Suprapubic skin (tissue), 4 donors: ENCODE data around the gene SFMBT1. TPM values are rescaled to one million over a fixed set of nuclear protein-coding genes. Genes with fewer than 3 reads are reported as not detected.

Experiments
- DNase-seq, 2 donors: peaks; one replicate each; pipeline ENCODE4 v3.0.0-alpha.2; 2019; ENCODE audit warnings: low spot score in 2 of 2
- H3K27ac ChIP-seq: fragments of 200-600 bp; sonication (generic); one replicate; pipeline ENCODE4 v1.5.1; 2019
- H3K27me3 ChIP-seq: fragments of 200-600 bp; sonication (generic); one replicate; pipeline ENCODE4 v1.5.1; 2019
- H3K36me3 ChIP-seq: fragments of 200-600 bp; sonication (generic); one replicate; pipeline ENCODE4 v1.5.1; 2019
- H3K4me1 ChIP-seq: fragments of 200-600 bp; sonication (generic); one replicate; pipeline ENCODE4 v1.5.1; 2019
- H3K4me3 ChIP-seq: fragments of 200-600 bp; sonication (generic); one replicate; pipeline ENCODE4 v1.5.1; 2019; ENCODE audit warnings: mild to moderate bottlenecking
- H3K9me3 ChIP-seq: fragments of 200-600 bp; sonication (generic); one replicate; pipeline ENCODE4 v1.5.1; 2019
- CTCF ChIP-seq, 2 donors: fragments of 200-600 bp in 1 of 2; fragments of 450-650 bp in 1 of 2; sonication (generic) in 1 of 2; IDR thresholded peaks; one replicate each; pipeline ENCODE4 v1.5.1; 2016 to 2019; ENCODE audit warnings: antibody characterized with exemption in 2 of 2, mild to moderate bottlenecking in 1 of 2, moderate library complexity in 1 of 2
- EP300 ChIP-seq: sonication (generic); formaldehyde crosslinking; IDR thresholded peaks from one replicate; pipeline ENCODE4 v1.6.1; 2017; ENCODE audit warnings: antibody characterized with exemption
- POLR2A ChIP-seq, 2 donors: fragments of 450-650 bp; IDR thresholded peaks; one replicate each; pipeline ENCODE4 v1.6.1; 2017; ENCODE audit warnings: antibody characterized with exemption in 2 of 2, mild to moderate bottlenecking in 2 of 2, moderate library complexity in 2 of 2
- POLR2AphosphoS5 ChIP-seq, 3 donors: sonication (generic); formaldehyde crosslinking; IDR thresholded peaks; one replicate each; pipeline ENCODE4 v1.6.1; 2017; ENCODE audit warnings: antibody characterized with exemption in 3 of 3
- WGBS: methylation state at CpG from one replicate; pipeline ENCODE4 v1.1.5; 2018; 5-methylcytosine and 5-hydroxymethylcytosine counted together
- total RNA-seq, 4 donors: library from RNA; depleted of rRNA; stranded (reverse); fragments of >200 nt; gene quantifications; one replicate each; pipeline ENCODE4 v1.1.0, GENCODE V29; 2016

SFMBT1 gene
- total RNA-seq, 4 donors from 2014 or later: 9.7 to 25.5 (median 13.1) TPM

- Histone ChIP-seq H3K9me3 (no peaks in the 10 kb centered on the region), H3K4me3 (no peak overlapping the region), H3K27me3 (no peaks in the 10 kb centered on the region), H3K4me1 (peaks cover 14% of the 10 kb centered on the region), H3K36me3 (no peaks in the 10 kb centered on the region), H3K27ac (no peak overlapping the region)
- no peak for DNase-seq
- TF ChIP-seq POLR2A (IDR thresholded peaks at IDR 0.05): no peak
- TF ChIP-seq CTCF (IDR thresholded peaks at IDR 0.05): no peak
- TF ChIP-seq POLR2AphosphoS5 (IDR thresholded peaks at IDR 0.05): no peak
- no peak for TF ChIP-seq EP300
These were observed 13.3 kb downstream of the SFMBT1 start for GRCh38 chr3:53032609-53033008.

- Histone ChIP-seq H3K27me3 (no peaks in the 10 kb centered on the region), H3K36me3 (no peaks in the 10 kb centered on the region), H3K4me3 (no peak overlapping the region), H3K4me1 (peaks cover 13% of the 10 kb centered on the region), H3K27ac (no peak overlapping the region), H3K9me3 (no peaks in the 10 kb centered on the region)
- DNase-seq: no peak
- TF ChIP-seq POLR2A (IDR thresholded peaks at IDR 0.05): no peak
- WGBS: 80% methylated on average over 4 of the region's 4 CpGs
These were observed 15.0 kb downstream of the SFMBT1 start for GRCh38 chr3:53030619-53031449.

GRCh38 chr3:53028641-53029040 is 17.2 kb downstream of the SFMBT1 start:
- TF ChIP-seq EP300 (no peak), POLR2AphosphoS5 (IDR thresholded peaks at IDR 0.05) (no peak), CTCF (IDR thresholded peaks at IDR 0.05) (no peak), POLR2A (IDR thresholded peaks at IDR 0.05) (no peak)
- no peak overlapping the region for H3K4me3 ChIP-seq
- H3K27me3 ChIP-seq: no peaks in the 10 kb centered on the region
- H3K4me1 ChIP-seq: peaks cover 7% of the 10 kb centered on the region
- 98% methylated on average over 7 of the region's 7 CpGs for WGBS
- no peaks in the 10 kb centered on the region for H3K9me3 ChIP-seq
- DNase-seq: no peak
- H3K27ac ChIP-seq: no peak overlapping the region
- no peaks in the 10 kb centered on the region for H3K36me3 ChIP-seq

GRCh38 chr3:53027254-53027844 is 18.5 kb downstream of the SFMBT1 start:
- TF ChIP-seq EP300 (no peak), POLR2AphosphoS5 (IDR thresholded peaks at IDR 0.05) (no peak), CTCF (IDR thresholded peaks at IDR 0.05) (no peak), POLR2A (IDR thresholded peaks at IDR 0.05) (no peak)
- H3K9me3 ChIP-seq: no peaks in the 10 kb centered on the region
- H3K27ac ChIP-seq: no peak overlapping the region
- H3K4me3 ChIP-seq: no peak overlapping the region
- H3K4me1 ChIP-seq: peaks cover 7% of the 10 kb centered on the region
- no peaks in the 10 kb centered on the region for H3K27me3 ChIP-seq
- H3K36me3 ChIP-seq: no peaks in the 10 kb centered on the region
- 84% methylated on average over 4 of the region's 4 CpGs for WGBS
- DNase-seq: no peak

GRCh38 chr3:53026382-53027162 is 19.3 kb downstream of the SFMBT1 start:
- no peak for DNase-seq
- H3K4me1 ChIP-seq: peaks cover 7% of the 10 kb centered on the region
- no peaks in the 10 kb centered on the region for H3K36me3 ChIP-seq
- H3K27ac ChIP-seq: no peak overlapping the region
- H3K9me3 ChIP-seq: no peaks in the 10 kb centered on the region
- no peaks in the 10 kb centered on the region for H3K27me3 ChIP-seq
- WGBS: 79% methylated on average over 10 of the region's 10 CpGs
- TF ChIP-seq CTCF (IDR thresholded peaks at IDR 0.05) (no peak), POLR2AphosphoS5 (IDR thresholded peaks at IDR 0.05) (no peak), POLR2A (IDR thresholded peaks at IDR 0.05) (no peak), EP300 (no peak)
- no peak overlapping the region for H3K4me3 ChIP-seq
